IMR-90 (cell line): ENCODE data around the gene CHRD. TPM values are rescaled to one million over a fixed set of nuclear protein-coding genes. Genes with fewer than 3 reads are reported as not detected.

Experiments
- ATAC-seq: fragments of 200-7000 bp; cut with Tn5 transposase; 2 replicates; pipeline ENCODE4 v1.9.1; 2020; ENCODE audit warnings: low read depth, mild to moderate bottlenecking, moderate library complexity
- BruUV-seq: library from RNA; stranded (reverse); fragments of 400-500 nt; replicated peaks from 2 replicates; lab custom pipeline; 2021; lab: Mats Ljungman, UMichigan
- CTCF ChIA-PET: fragments of 300-600 bp; formaldehyde crosslinking; extraction: SDS; loops from one replicate; lab custom pipeline; 2021; ENCODE audit warnings: antibody characterized with exemption; lab: Yijun Ruan, JAX
- POLR2A ChIA-PET: fragments of 300-600 bp; sonication (Branson Sonifier 250); formaldehyde crosslinking; loops from one replicate; lab custom pipeline; 2022; ENCODE audit warnings: antibody characterized with exemption; ENCODE audit not compliant: unreplicated experiment; lab: Charles Lee
- DNase-seq: peaks from one replicate; pipeline ENCODE4 v3.0.0; 2013
- H2AFZ ChIP-seq: replicated peaks from 2 replicates; pipeline ENCODE3; 2013; ENCODE audit warnings: low read length, mild to moderate bottlenecking; ENCODE audit not compliant: poor library complexity
- H2AK5ac ChIP-seq: 2 replicates; pipeline ENCODE4 v1.6.1; 2013; ENCODE audit warnings: low read depth, low read length, inconsistent platforms
- H2AK9ac ChIP-seq: replicated peaks from 2 replicates; pipeline ENCODE3; 2013; ENCODE audit warnings: mild to moderate bottlenecking, low read depth, low read length, moderate library complexity; ENCODE audit not compliant: poor library complexity
- H2BK120ac ChIP-seq: 2 replicates; pipeline ENCODE4 v1.6.1; 2013; ENCODE audit warnings: low read depth, low read length, inconsistent platforms
- H2BK15ac ChIP-seq: 3 replicates; pipeline ENCODE4 v1.6.1; 2013; ENCODE audit warnings: low read depth, low read length, inconsistent platforms
- H2BK20ac ChIP-seq: 2 replicates; pipeline ENCODE4 v1.6.1; 2013; ENCODE audit warnings: low read depth, mild to moderate bottlenecking, inconsistent platforms, low read length, moderate library complexity
- H2BK5ac ChIP-seq: 2 replicates; pipeline ENCODE4 v1.6.1; 2013; ENCODE audit warnings: mild to moderate bottlenecking, low read depth, low read length, inconsistent platforms; ENCODE audit not compliant: poor library complexity, severe bottlenecking
- H3K14ac ChIP-seq: replicated peaks from 2 replicates; pipeline ENCODE4 v1.6.1; 2013; ENCODE audit warnings: low read depth, low read length, inconsistent platforms
- H3K18ac ChIP-seq: 2 replicates; pipeline ENCODE4 v1.6.1; 2013; ENCODE audit warnings: low read depth, low read length, control low read depth
- H3K23ac ChIP-seq: 2 replicates; pipeline ENCODE4 v1.6.1; 2013; ENCODE audit warnings: low read depth, low read length, inconsistent platforms
- H3K27ac ChIP-seq: 2 replicates; pipeline ENCODE4 v1.5.1; 2013; ENCODE audit warnings: mild to moderate bottlenecking, control low read depth, low read length; ENCODE audit not compliant: insufficient read depth
- H3K27me3 ChIP-seq: 2 replicates; pipeline ENCODE4 v1.6.1; 2013; ENCODE audit warnings: low read length; ENCODE audit not compliant: control insufficient read depth, insufficient read depth
- H3K36me3 ChIP-seq: 2 replicates; pipeline ENCODE4 v1.6.1; 2013; ENCODE audit warnings: low read length, mixed read lengths; ENCODE audit not compliant: control insufficient read depth, insufficient read depth
- H3K4ac ChIP-seq: 2 replicates; pipeline ENCODE4 v1.6.1; 2013; ENCODE audit warnings: low read depth, low read length, inconsistent platforms
- H3K4me1 ChIP-seq: 2 replicates; pipeline ENCODE4 v1.6.1; 2013; ENCODE audit warnings: low read length, mixed read lengths; ENCODE audit not compliant: control insufficient read depth, insufficient read depth
- H3K4me2 ChIP-seq: 2 replicates; pipeline ENCODE4 v1.6.1; 2013; ENCODE audit warnings: low read depth, mild to moderate bottlenecking, control low read depth, low read length, moderate library complexity
- H3K4me3 ChIP-seq: 2 replicates; pipeline ENCODE4 v1.5.1; 2013; ENCODE audit warnings: low read depth, mild to moderate bottlenecking, control low read depth, low read length, moderate library complexity; ENCODE audit not compliant: insufficient read depth
- H3K56ac ChIP-seq: 2 replicates; pipeline ENCODE4 v1.6.1; 2013; ENCODE audit warnings: low read length, inconsistent platforms; ENCODE audit not compliant: insufficient read depth; ENCODE audit errors: extremely low read depth
- H3K79me1 ChIP-seq, 2 experiments: 2 replicates each; pipeline ENCODE4 v1.6.1; 2013; ENCODE audit warnings: low read length in 2 of 2, inconsistent platforms in 1 of 2, low read depth in 1 of 2
- H3K9ac ChIP-seq: 2 replicates; pipeline ENCODE4 v1.6.1; 2013; ENCODE audit warnings: low read depth, low read length, control low read depth
- H3K9me1 ChIP-seq: 2 replicates; pipeline ENCODE4 v1.6.1; 2013; ENCODE audit warnings: low read length, inconsistent platforms; ENCODE audit not compliant: insufficient read depth
- H3K9me3 ChIP-seq: 2 replicates; pipeline ENCODE4 v1.6.1; 2013; ENCODE audit warnings: low read length; ENCODE audit not compliant: control insufficient read depth, insufficient read depth
- H4K20me1 ChIP-seq: 2 replicates; pipeline ENCODE4 v1.6.1; 2013; ENCODE audit warnings: low read length, inconsistent platforms; ENCODE audit not compliant: insufficient read depth
- H4K5ac ChIP-seq: 2 replicates; pipeline ENCODE4 v1.6.1; 2013; ENCODE audit warnings: mild to moderate bottlenecking, low read depth, low read length, control low read depth
- H4K8ac ChIP-seq, 2 experiments: 2 replicates each; pipeline ENCODE4 v1.6.1; 2013; ENCODE audit warnings: low read depth in 2 of 2, low read length in 2 of 2, control low read depth in 1 of 2, inconsistent platforms in 1 of 2
- H4K91ac ChIP-seq: 2 replicates; pipeline ENCODE4 v1.6.1; 2013; ENCODE audit warnings: low read depth, low read length, inconsistent platforms; ENCODE audit not compliant: insufficient read depth
- BHLHE40 ChIP-seq: fragments of 150-350 bp; IDR thresholded peaks from 2 replicates; pipeline ENCODE4 v1.6.1; 2016; ENCODE audit warnings: mild to moderate bottlenecking, low read depth, low read length
- CEBPB ChIP-seq: IDR thresholded peaks from 2 replicates; pipeline ENCODE4 v1.6.1; 2012; ENCODE audit warnings: low read depth, low read length, improper control_type of control experiment
- CHD1 ChIP-seq: IDR thresholded peaks from 2 replicates; pipeline ENCODE4 v1.6.1; 2012; ENCODE audit warnings: low read depth, low read length, improper control_type of control experiment
- FOS ChIP-seq: fragments of 150-350 bp; IDR thresholded peaks from 2 replicates; pipeline ENCODE4 v1.6.1; 2016; ENCODE audit warnings: low read depth, low read length
- POLR2A ChIP-seq: IDR thresholded peaks from 2 replicates; pipeline ENCODE4 v1.6.1; 2012; ENCODE audit warnings: mild to moderate bottlenecking, low read depth, low read length
- RAD21 ChIP-seq: IDR thresholded peaks from 2 replicates; pipeline ENCODE4 v1.6.1; 2012; ENCODE audit warnings: low read length, improper control_type of control experiment
- RCOR1 ChIP-seq: IDR thresholded peaks from 2 replicates; pipeline ENCODE4 v1.6.1; 2012; ENCODE audit warnings: mild to moderate bottlenecking, low read length, improper control_type of control experiment; ENCODE audit not compliant: insufficient replicate concordance
- WGBS, 2 experiments: methylation state at CpG; one replicate each; pipeline versions ENCODE4 v1.1.5 to v1.1.7; 2013; ENCODE audit warnings: missing lambda C conversion rate in 2 of 2; ENCODE audit not compliant: insufficient read length in 1 of 2; ENCODE audit errors: extremely low coverage in 2 of 2; 5-methylcytosine and 5-hydroxymethylcytosine counted together
- dilution Hi-C: fragments of 300-500 bp; cut with HindIII; formaldehyde crosslinking; loops from one replicate; pipeline ENCODE4 v1.14.3; 2018; ENCODE audit warnings: low sequenced_read_pairs; ENCODE audit not compliant: unreplicated experiment
- in situ Hi-C: fragments of 300-500 bp; cut with MboI; formaldehyde crosslinking; loops from 3 replicates; pipeline ENCODE4 v1.14.3; 2019; ENCODE audit warnings: low sequenced_read_pairs, inconsistent platforms, mixed read lengths
- intact Hi-C: fragments of 100-400 bp; cut with micrococcal nuclease; formaldehyde crosslinking; loops from 2 replicates; pipeline ENCODE4 v1.10.0; 2022
- polyA plus RNA-seq, 3 experiments: library from polyadenylated mRNA; depleted of rRNA; stranded (reverse); fragments of >200 nt; gene quantifications; 2 replicates each; pipeline ENCODE4 v1.2.3, GENCODE V29; 2012; ENCODE audit warnings: low replicate concordance in 1 of 3
- total RNA-seq: library from RNA; depleted of rRNA; stranded (reverse); fragments of >200 nt; gene quantifications from 2 replicates; pipeline ENCODE4 v1.2.3, GENCODE V29; 2012

CHRD gene
- total and polyA plus RNA-seq, 2 of the 4 experiments (the other 2 are of a cell fraction) = under 0.01 to 0.09 TPM

DNA sequence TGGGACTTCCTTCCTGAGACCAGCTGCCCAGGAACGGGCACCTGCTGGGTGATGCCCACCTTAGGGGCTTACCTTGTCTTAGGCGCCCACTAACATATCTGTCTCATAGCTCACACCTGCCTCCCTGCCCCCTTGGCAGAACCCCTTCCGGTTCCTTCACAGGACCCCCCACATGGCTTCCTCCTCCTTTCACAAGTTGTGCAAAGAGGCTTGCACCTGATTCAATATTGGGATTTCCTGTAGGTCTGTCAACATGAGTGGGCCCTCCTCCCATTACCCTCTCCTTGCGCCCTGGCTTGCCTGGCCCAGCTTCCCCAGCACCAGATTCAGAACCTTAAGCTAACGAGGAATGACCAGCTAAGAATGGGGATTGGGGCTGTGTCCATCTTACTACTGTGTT is 2.5 kb upstream of the CHRD start:
- H3K9ac ChIP-seq = no peak overlapping the region
- no peak overlapping the region for H2AK9ac ChIP-seq
- H3K4me2 ChIP-seq = no peak overlapping the region
- BruUV-seq = no TSS peak
- no peak overlapping the region for H3K18ac ChIP-seq
- DNase-seq = no peak
- intact Hi-C loops (no loop called here), in situ Hi-C loops (loop anchor here (10.0 kb wide), 2 partner anchors 397 to 427 kb away; no protein-coding TSS in a partner anchor), dilution Hi-C loops (no loop called here)
- no peak overlapping the region for H2BK5ac ChIP-seq
- peaks cover 2% of the 10 kb centered on the region; the same call in 1 of the 2 replicates for H3K4me1 ChIP-seq
- no peak overlapping the region for H3K14ac ChIP-seq
- no peak overlapping the region for H2BK20ac ChIP-seq
- H3K9me1 ChIP-seq = no peaks in the 10 kb centered on the region
- ATAC-seq = no peak
- H3K27ac ChIP-seq = no peak overlapping the region
- no peak overlapping the region for H2BK15ac ChIP-seq
- no peak overlapping the region for H4K8ac ChIP-seq
- no peaks in the 10 kb centered on the region for H3K79me1 ChIP-seq
- POLR2A ChIA-PET = no interaction called here
- H3K27me3 ChIP-seq = peaks cover 74% of the 10 kb centered on the region
- no peak overlapping the region for H3K56ac ChIP-seq
- CTCF ChIA-PET = no interaction called here
- H4K91ac ChIP-seq = no peak overlapping the region
- H3K36me3 ChIP-seq = no peaks in the 10 kb centered on the region
- no peak overlapping the region for H2BK120ac ChIP-seq
- H3K23ac ChIP-seq = no peak overlapping the region
- H4K20me1 ChIP-seq = no peaks in the 10 kb centered on the region
- no peak overlapping the region for H3K4ac ChIP-seq
- H2AK5ac ChIP-seq = no peak overlapping the region
- H4K5ac ChIP-seq = no peak overlapping the region
- no peaks in the 10 kb centered on the region for H3K9me3 ChIP-seq
- H3K4me3 ChIP-seq = no peak overlapping the region
- H2AFZ ChIP-seq = no peak overlapping the region
- no peak for TF ChIP-seq CEBPB
- TF ChIP-seq CHD1 = no peak
- TF ChIP-seq FOS = no peak
- no peak for TF ChIP-seq RCOR1
- no peak for TF ChIP-seq RAD21
- no peak for TF ChIP-seq BHLHE40
- no peak for TF ChIP-seq POLR2A
- WGBS, 2 experiments = 72% methylated on average over 2 of the region's 5 CpGs; no CpG with 5 or more reads in 1 of the 2 experiments
